Lung (tissue), 12 donors: ENCODE data around the gene MUC5B. TPM values are rescaled to one million over a fixed set of nuclear protein-coding genes. Genes with fewer than 3 reads are reported as not detected.

Experiments
- ATAC-seq: fragments of 200-7000 bp; cut with Tn5 transposase; one replicate; pipeline ENCODE4 v1.9.1; 2020; ENCODE audit warnings: moderate number of reproducible peaks; ENCODE audit not compliant: insufficient read depth, low FRiP score
- DNase-seq, 3 donors: peaks; one replicate each; pipeline ENCODE4 v3.0.0-alpha.2; 2013 to 2017
- H3K27ac ChIP-seq, 2 donors: one replicate each; pipeline ENCODE4 v1.5.1; 2013; ENCODE audit warnings: mild to moderate bottlenecking in 2 of 2, moderate library complexity in 2 of 2, control low read depth in 1 of 2, inconsistent platforms in 1 of 2, low read depth in 1 of 2, low read length in 1 of 2
- H3K27me3 ChIP-seq, 3 donors: one replicate each; pipeline ENCODE4 v1.5.1; 2013; ENCODE audit warnings: low read length in 2 of 3; ENCODE audit not compliant: control insufficient read depth in 3 of 3, insufficient read depth in 3 of 3
- H3K36me3 ChIP-seq, 4 donors: one replicate each; pipeline ENCODE4 v1.5.1; 2013; ENCODE audit warnings: low read length in 4 of 4, mild to moderate bottlenecking in 1 of 4, moderate library complexity in 1 of 4; ENCODE audit not compliant: control insufficient read depth in 4 of 4, insufficient read depth in 4 of 4
- H3K4me1 ChIP-seq, 5 donors: one replicate each; pipeline ENCODE4 v1.5.1; 2013; ENCODE audit warnings: low read length in 5 of 5, mild to moderate bottlenecking in 2 of 5, moderate library complexity in 1 of 5; ENCODE audit not compliant: control insufficient read depth in 5 of 5, insufficient read depth in 5 of 5
- H3K4me3 ChIP-seq: one replicate; pipeline ENCODE4 v1.5.1; 2013; ENCODE audit warnings: mild to moderate bottlenecking, control low read depth, moderate library complexity
- H3K9ac ChIP-seq, 2 donors: one replicate each; pipeline ENCODE4 v1.5.1; 2013; ENCODE audit warnings: low read length in 2 of 2, control low read depth in 1 of 2; ENCODE audit not compliant: insufficient read depth in 1 of 2
- H3K9me3 ChIP-seq, 4 donors: one replicate each; pipeline ENCODE4 v1.5.1; 2013; ENCODE audit warnings: low read length in 3 of 4, mild to moderate bottlenecking in 1 of 4, moderate library complexity in 1 of 4; ENCODE audit not compliant: control insufficient read depth in 4 of 4, insufficient read depth in 3 of 4
- WGBS, 2 donors: extraction: QIAGEN DNeasy Blood & Tissue Kit; methylation state at CpG; one replicate each; pipeline ENCODE4 v1.1.7; 2013; 5-methylcytosine and 5-hydroxymethylcytosine counted together
- polyA plus RNA-seq, 2 donors: library from polyadenylated mRNA; stranded (reverse); fragments of 200-250 nt; gene quantifications; one replicate each; pipeline ENCODE4 v1.2.1, GENCODE V29; 2013
- total RNA-seq, 2 donors: library from RNA; depleted of rRNA in 1 of 2; stranded (reverse); fragments of >200 nt in 1 of 2; gene quantifications; one replicate each; pipeline ENCODE4 v1.2.1, GENCODE V29; 2014 to 2021
- TF ChIP-seq, protein P1 (sequence below): IDR thresholded peaks from 2 replicates; pipeline ENCODE4 v1.5.1; 2012; ENCODE audit warnings: mild to moderate bottlenecking; ENCODE audit errors: control extremely low read depth, extremely low read depth
- donor health status: control.
- donor health status: control.
- donor health status: Bipolar disorder and iron deficiency.
- donor health status: healthy.
- donor health status: DM: yes; HTN: yes; CAD: no.

MUC5B gene
- total and polyA plus RNA-seq, 4 donors: 5.6 to 181 (median 28.2) TPM

GRCh38 chr11:1230121-1230455 is 7.2 kb downstream of the MUC5B start:
- Histone ChIP-seq H3K4me1 (no peaks in the 10 kb centered on the region), H3K4me3 (no peak overlapping the region), H3K36me3 (no peaks in the 10 kb centered on the region), H3K9ac (no peak overlapping the region), H3K27me3 (peaks cover 0 to 7% (median 0%) of the 10 kb centered on the region in 3 donors), H3K27ac (no peak overlapping the region), H3K9me3 (peaks cover 0 to 2% (median 0%) of the 10 kb centered on the region in 4 donors)
- DNase-seq: peak in 1 of 3 donors; percentile 12
- 83 to 86% methylated on average over 5 of the region's 5 CpGs for WGBS, 2 donors
- TF ChIP-seq, protein P1, sequence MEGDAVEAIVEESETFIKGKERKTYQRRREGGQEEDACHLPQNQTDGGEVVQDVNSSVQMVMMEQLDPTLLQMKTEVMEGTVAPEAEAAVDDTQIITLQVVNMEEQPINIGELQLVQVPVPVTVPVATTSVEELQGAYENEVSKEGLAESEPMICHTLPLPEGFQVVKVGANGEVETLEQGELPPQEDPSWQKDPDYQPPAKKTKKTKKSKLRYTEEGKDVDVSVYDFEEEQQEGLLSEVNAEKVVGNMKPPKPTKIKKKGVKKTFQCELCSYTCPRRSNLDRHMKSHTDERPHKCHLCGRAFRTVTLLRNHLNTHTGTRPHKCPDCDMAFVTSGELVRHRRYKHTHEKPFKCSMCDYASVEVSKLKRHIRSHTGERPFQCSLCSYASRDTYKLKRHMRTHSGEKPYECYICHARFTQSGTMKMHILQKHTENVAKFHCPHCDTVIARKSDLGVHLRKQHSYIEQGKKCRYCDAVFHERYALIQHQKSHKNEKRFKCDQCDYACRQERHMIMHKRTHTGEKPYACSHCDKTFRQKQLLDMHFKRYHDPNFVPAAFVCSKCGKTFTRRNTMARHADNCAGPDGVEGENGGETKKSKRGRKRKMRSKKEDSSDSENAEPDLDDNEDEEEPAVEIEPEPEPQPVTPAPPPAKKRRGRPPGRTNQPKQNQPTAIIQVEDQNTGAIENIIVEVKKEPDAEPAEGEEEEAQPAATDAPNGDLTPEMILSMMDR: no peak
- ATAC-seq: no peak

DNA sequence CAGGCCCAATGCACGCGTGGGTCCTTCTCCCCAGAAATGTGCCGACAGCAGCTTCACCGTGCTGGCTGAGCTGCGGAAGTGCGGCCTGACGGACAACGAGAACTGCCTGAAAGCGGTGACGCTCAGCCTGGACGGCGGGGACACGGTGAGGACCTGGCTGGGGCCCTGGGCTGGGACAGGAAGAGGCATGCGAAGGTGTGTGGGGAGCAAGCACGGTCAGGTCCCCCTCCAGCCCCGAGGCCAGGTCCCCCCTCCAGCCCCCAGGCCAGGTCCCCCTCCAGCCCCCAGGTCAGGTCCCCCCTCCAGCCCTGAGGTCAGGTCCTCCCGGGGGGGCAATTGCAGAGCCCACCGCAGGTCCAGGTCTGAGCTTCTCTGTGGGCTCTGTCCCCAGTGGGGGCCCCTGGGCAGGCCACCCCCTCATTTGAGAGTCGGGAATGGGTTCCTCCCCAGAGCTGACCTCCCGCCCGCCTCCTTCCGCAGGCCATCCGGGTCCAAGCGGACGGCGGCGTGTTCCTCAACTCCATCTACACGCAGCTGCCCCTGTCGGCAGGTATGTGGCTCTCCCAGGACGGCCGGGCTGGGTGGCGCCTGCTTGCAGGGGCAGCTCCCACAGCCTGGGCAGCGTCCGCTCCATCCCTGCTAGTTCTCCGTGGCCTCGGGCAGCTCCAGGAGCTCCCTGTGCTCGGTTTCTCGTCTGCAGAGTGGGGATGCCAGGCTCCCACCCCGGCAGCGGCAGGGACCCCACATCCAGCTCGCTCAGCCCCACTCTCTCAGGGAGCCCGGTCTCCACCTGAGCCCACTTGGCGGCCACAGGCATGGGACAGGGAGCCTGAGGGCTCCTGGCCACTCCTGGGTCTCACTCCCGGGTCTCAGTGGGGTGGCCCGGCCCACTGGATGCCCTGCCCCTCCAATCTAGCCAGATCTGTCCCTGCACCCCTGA is 7.9 kb downstream of the MUC5B start:
- Histone ChIP-seq H3K4me3 (no peak overlapping the region), H3K9ac (no peak overlapping the region), H3K9me3 (peaks cover 0 to 2% (median 0%) of the 10 kb centered on the region in 4 donors), H3K36me3 (no peaks in the 10 kb centered on the region), H3K4me1 (no peaks in the 10 kb centered on the region), H3K27ac (no peak overlapping the region), H3K27me3 (peaks cover 0 to 7% (median 0%) of the 10 kb centered on the region in 3 donors)
- DNase-seq (peak in 1 of 3 donors; percentile 28), ATAC-seq (no peak)
- TF ChIP-seq, protein P1: no peak
- 71 to 87% methylated on average over 40 to 45 of the region's 45 CpGs for WGBS, 2 donors

GRCh38 chr11:1231396-1232020 is 8.6 kb downstream of the MUC5B start:
- H3K27me3 ChIP-seq: peaks cover 0 to 7% (median 0%) of the 10 kb centered on the region in 3 donors
- H3K4me3 ChIP-seq: no peak overlapping the region
- 65 to 81% methylated on average over 22 of the region's 22 CpGs for WGBS, 2 donors
- no peak overlapping the region for H3K27ac ChIP-seq
- no peaks in the 10 kb centered on the region for H3K4me1 ChIP-seq
- no peaks in the 10 kb centered on the region for H3K9me3 ChIP-seq
- ATAC-seq (no peak), DNase-seq (peak in 1 of 3 donors; percentile 10)
- TF ChIP-seq, protein P1: no peak
- H3K9ac ChIP-seq: no peak overlapping the region
- no peaks in the 10 kb centered on the region for H3K36me3 ChIP-seq
